GM23338 (cell line): Measurements from ENCODE around the gene COL15A1. TPM values are rescaled to one million over a fixed set of nuclear protein-coding genes. Genes with fewer than 3 reads are reported as not detected.

ENCODE experiments used
- ATAC-seq: fragments of 200-7000 bp; cut with Tn5 transposase; 3 replicates; pipeline ENCODE4 v1.9.1; 2020
- DNase-seq: peaks from one replicate; pipeline ENCODE4 v3.0.0-alpha.2; 2015; ENCODE audit warnings: low spot score
- H2AFZ ChIP-seq: fragments of 200-600 bp; sonication (generic); 2 replicates; pipeline ENCODE4 v1.8.0; 2016; ENCODE audit warnings: antibody characterized with exemption, mild to moderate bottlenecking, moderate library complexity
- H3F3A ChIP-seq: fragments of 200-600 bp; sonication (generic); replicated peaks from 2 replicates; pipeline ENCODE4 v1.8.0; 2017; ENCODE audit warnings: antibody characterized with exemption, mixed run types, low read depth
- H3K27ac ChIP-seq: fragments of 200-600 bp; sonication (generic); 2 replicates; pipeline ENCODE4 v1.6.1; 2016; ENCODE audit warnings: low read depth
- H3K27me3 ChIP-seq: fragments of 200-600 bp; sonication (generic); 2 replicates; pipeline ENCODE4 v1.8.0; 2016; ENCODE audit warnings: mild to moderate bottlenecking, mixed run types, moderate library complexity; ENCODE audit not compliant: insufficient read depth
- H3K36me3 ChIP-seq: fragments of 200-600 bp; sonication (generic); 2 replicates; pipeline ENCODE4 v1.8.0; 2016; ENCODE audit warnings: mild to moderate bottlenecking; ENCODE audit not compliant: insufficient read depth
- H3K4me1 ChIP-seq: fragments of 200-600 bp; sonication (generic); 2 replicates; pipeline ENCODE4 v1.8.0; 2016; ENCODE audit warnings: mild to moderate bottlenecking, moderate library complexity; ENCODE audit not compliant: insufficient read depth
- H3K4me2 ChIP-seq: fragments of 200-600 bp; sonication (generic); 2 replicates; pipeline ENCODE4 v1.7.1; 2017; ENCODE audit warnings: mixed run types
- H3K4me3 ChIP-seq: fragments of 200-600 bp; sonication (generic); 2 replicates; pipeline ENCODE4 v1.6.1; 2016; ENCODE audit warnings: mixed run types
- H3K79me2 ChIP-seq: fragments of 200-600 bp; sonication (generic); replicated peaks from 2 replicates; pipeline ENCODE4 v1.8.0; 2017; ENCODE audit warnings: mild to moderate bottlenecking; ENCODE audit not compliant: insufficient read depth
- H3K9me2 ChIP-seq: fragments of 200-600 bp; sonication (generic); 2 replicates; pipeline ENCODE4 v1.8.0; 2017; ENCODE audit not compliant: insufficient read depth
- H4K20me1 ChIP-seq: fragments of 200-600 bp; sonication (generic); replicated peaks from 2 replicates; pipeline ENCODE4 v1.8.0; 2017; ENCODE audit warnings: mild to moderate bottlenecking; ENCODE audit not compliant: insufficient read depth
- H3K27ac Mint-ChIP-seq: 2 replicates; pipeline ENCODE4 v1.8.0; 2020; ENCODE audit warnings: inconsistent platforms, mild to moderate bottlenecking, moderate library complexity, mixed read lengths
- H3K27me3 Mint-ChIP-seq: 3 replicates; pipeline ENCODE4 v1.8.0; 2022; ENCODE audit warnings: low read depth, mild to moderate bottlenecking, moderate library complexity, mixed read lengths, inconsistent platforms; ENCODE audit not compliant: insufficient read depth, poor library complexity
- H3K36me3 Mint-ChIP-seq: 3 replicates; pipeline ENCODE4 v1.8.0; 2021; ENCODE audit warnings: low read depth, mild to moderate bottlenecking, inconsistent platforms, moderate library complexity, mixed read lengths
- H3K4me1 Mint-ChIP-seq: 3 replicates; pipeline ENCODE4 v1.8.0; 2020; ENCODE audit warnings: mild to moderate bottlenecking, inconsistent platforms, mixed read lengths
- H3K4me3 Mint-ChIP-seq: 3 replicates; pipeline ENCODE4 v1.8.0; 2021; ENCODE audit warnings: moderate library complexity, mild to moderate bottlenecking, inconsistent platforms, mixed read lengths
- H3K9me3 Mint-ChIP-seq: 3 replicates; pipeline ENCODE4 v1.8.0; 2020; ENCODE audit warnings: moderate library complexity, mild to moderate bottlenecking, inconsistent platforms, mixed read lengths
- CREB1 ChIP-seq: fragments of 250-450 bp; sonication (Bioruptor Pico); IDR thresholded peaks from 2 replicates; pipeline ENCODE4 v1.5.0; 2020; ENCODE audit warnings: low read depth, mild to moderate bottlenecking, moderate library complexity
- EZH2phosphoT487 ChIP-seq: fragments of 200-600 bp; sonication (generic); IDR thresholded peaks from one replicate; pipeline ENCODE4 v1.8.1; 2018; ENCODE audit warnings: antibody characterized with exemption; ENCODE audit not compliant: unreplicated experiment
- JUNB ChIP-seq: IDR thresholded peaks from one replicate; pipeline ENCODE4 v1.6.1; 2016; ENCODE audit warnings: antibody characterized with exemption; ENCODE audit not compliant: unreplicated experiment
- POLR2AphosphoS5 ChIP-seq: IDR thresholded peaks from 2 replicates; pipeline ENCODE4 v1.6.1; 2016; ENCODE audit warnings: antibody characterized with exemption, low read depth
- STAT1 ChIP-seq: IDR thresholded peaks from one replicate; pipeline ENCODE4 v1.6.1; 2016; ENCODE audit warnings: antibody characterized with exemption; ENCODE audit not compliant: unreplicated experiment
- ZNF331 ChIP-seq: fragments of 250-450 bp; sonication (Bioruptor Pico); IDR thresholded peaks from 2 replicates; pipeline ENCODE4 v1.5.0; 2020; ENCODE audit warnings: low read depth, mild to moderate bottlenecking, moderate library complexity
- polyA plus RNA-seq: library from polyadenylated mRNA; unstranded; fragments of >200 nt; fragmentation: Nextera tagmentation; extraction: Ambion mirVana; gene quantifications from 2 replicates; pipeline ENCODE4 v1.2.1, GENCODE V29; 2016
- total RNA-seq: library from RNA; depleted of rRNA; stranded (reverse); fragments of >200 nt; shearing (Covaris generic); gene quantifications from 2 replicates; pipeline ENCODE4 v1.2.3, GENCODE V29; 2014
- TF ChIP-seq, protein P1 (sequence below), 2 experiments: fragments of 200-600 bp in 1 of 2; sonication (generic) in 1 of 2; conservative IDR thresholded peaks; 2 replicates each; pipeline versions ENCODE4 v1.5.1 to v1.6.1; 2016 to 2017; ENCODE audit warnings: antibody characterized with exemption in 2 of 2, low read depth in 2 of 2, mild to moderate bottlenecking in 2 of 2, moderate library complexity in 1 of 2
- TF ChIP-seq, protein P2 (sequence below): IDR thresholded peaks from one replicate; pipeline ENCODE4 v1.6.1; 2018; ENCODE audit warnings: antibody characterized with exemption; ENCODE audit not compliant: unreplicated experiment
- TF ChIP-seq, protein P3 (sequence below): IDR thresholded peaks from 2 replicates; pipeline ENCODE4 v1.6.1; 2016; ENCODE audit warnings: antibody characterized with exemption

COL15A1 gene
- total and polyA plus RNA-seq, 2 experiments from 2014 or later: 0.17 to 0.18 TPM

DNA sequence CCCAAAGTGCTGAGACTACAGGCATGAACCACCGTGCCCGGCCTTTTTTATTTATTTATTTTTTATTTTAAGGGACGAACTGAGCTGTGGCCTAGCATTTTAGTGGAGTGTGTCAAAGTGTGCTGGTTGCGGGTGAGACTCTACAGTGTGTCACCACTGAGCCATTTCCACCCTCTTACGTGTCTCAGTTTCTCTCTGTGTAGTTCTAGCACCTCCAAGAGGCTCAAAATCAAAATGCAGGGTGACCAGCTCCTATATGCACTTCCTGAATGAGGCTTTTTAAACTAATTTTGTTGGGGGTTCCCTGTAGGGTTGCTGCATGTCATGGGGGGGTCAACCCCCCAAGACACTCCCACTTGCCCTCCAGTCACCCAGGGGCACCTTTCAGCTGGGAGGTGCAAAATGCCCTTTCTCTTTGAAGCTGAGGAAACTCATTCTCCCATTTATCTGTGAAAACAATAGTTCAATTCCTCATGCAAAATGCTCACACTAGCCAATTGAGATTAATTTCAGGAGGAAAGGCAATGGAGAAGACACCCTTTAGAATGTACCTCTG, 69.3 kb downstream of the COL15A1 start:
- DNase-seq: no peak
- Histone ChIP-seq H3K9me2 (peaks cover 12% of the 10 kb centered on the region), H4K20me1 (no peaks in the 10 kb centered on the region), H3F3A (no peaks in the 10 kb centered on the region), H3K27ac (no peak overlapping the region), H2AFZ (no peak overlapping the region), H3K4me3 (no peak overlapping the region), H3K4me1 (no peaks in the 10 kb centered on the region), H3K4me2 (no peak overlapping the region), H3K27me3 (no peaks in the 10 kb centered on the region), H3K79me2 (no peaks in the 10 kb centered on the region), H3K36me3 (0 out of 2 replicates have a peak, but pooled peaks cover 5% of the 10 kb centered on the region)
- Mint-ChIP-seq H3K4me1 (no peaks in the 10 kb centered on the region), H3K4me3 (no peak overlapping the region), H3K9me3 (peaks cover 68% of the 10 kb centered on the region), H3K27ac (no peak overlapping the region), H3K36me3 (peaks cover 19% of the 10 kb centered on the region), H3K27me3 (peaks cover 7% of the 10 kb centered on the region)
- TF ChIP-seq, protein P1, sequence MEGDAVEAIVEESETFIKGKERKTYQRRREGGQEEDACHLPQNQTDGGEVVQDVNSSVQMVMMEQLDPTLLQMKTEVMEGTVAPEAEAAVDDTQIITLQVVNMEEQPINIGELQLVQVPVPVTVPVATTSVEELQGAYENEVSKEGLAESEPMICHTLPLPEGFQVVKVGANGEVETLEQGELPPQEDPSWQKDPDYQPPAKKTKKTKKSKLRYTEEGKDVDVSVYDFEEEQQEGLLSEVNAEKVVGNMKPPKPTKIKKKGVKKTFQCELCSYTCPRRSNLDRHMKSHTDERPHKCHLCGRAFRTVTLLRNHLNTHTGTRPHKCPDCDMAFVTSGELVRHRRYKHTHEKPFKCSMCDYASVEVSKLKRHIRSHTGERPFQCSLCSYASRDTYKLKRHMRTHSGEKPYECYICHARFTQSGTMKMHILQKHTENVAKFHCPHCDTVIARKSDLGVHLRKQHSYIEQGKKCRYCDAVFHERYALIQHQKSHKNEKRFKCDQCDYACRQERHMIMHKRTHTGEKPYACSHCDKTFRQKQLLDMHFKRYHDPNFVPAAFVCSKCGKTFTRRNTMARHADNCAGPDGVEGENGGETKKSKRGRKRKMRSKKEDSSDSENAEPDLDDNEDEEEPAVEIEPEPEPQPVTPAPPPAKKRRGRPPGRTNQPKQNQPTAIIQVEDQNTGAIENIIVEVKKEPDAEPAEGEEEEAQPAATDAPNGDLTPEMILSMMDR (conservative IDR thresholded peaks at IDR 0.05; ENCODE audit: low read depth in 2 of 2): peak; percentile 26 to 49; a peak in 3 of 4 replicates
- TF ChIP-seq CREB1: no peak
- no peak for ATAC-seq

DNA sequence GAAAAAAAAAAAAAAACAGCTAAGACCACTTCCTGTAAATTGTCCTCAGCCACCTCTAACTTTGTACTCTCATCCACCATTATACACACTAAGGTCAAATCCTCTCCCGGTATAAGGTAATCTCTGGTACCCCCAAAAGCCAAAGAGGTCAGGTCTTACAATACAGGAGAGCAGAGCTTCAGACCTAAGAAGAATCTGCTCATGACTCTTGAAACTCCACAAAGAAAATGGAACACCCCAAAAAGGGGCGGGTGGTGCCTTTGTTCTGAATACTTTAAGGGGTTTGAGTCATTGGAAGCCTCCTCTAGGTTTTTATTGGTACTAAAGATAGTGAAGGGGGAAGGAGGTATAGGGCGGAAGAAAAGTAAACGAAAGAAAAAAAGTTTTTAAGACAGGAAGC, 69.8 kb downstream of the COL15A1 start:
- H3K27ac Mint-ChIP-seq: no peak overlapping the region

More for the DNA sequence above, 69.8 kb downstream of the COL15A1 start:
- Histone ChIP-seq H3K4me3 (no peak overlapping the region), H3K27me3 (no peaks in the 10 kb centered on the region), H3K36me3 (0 out of 2 replicates have a peak, but pooled peaks cover 5% of the 10 kb centered on the region), H3K4me2 (no peak overlapping the region), H3K4me1 (no peaks in the 10 kb centered on the region), H3K27ac (no peak overlapping the region), H3K9me2 (peaks cover 12% of the 10 kb centered on the region), H4K20me1 (no peaks in the 10 kb centered on the region), H2AFZ (no peak overlapping the region), H3F3A (no peaks in the 10 kb centered on the region), H3K79me2 (no peaks in the 10 kb centered on the region)
- TF ChIP-seq, protein P2, sequence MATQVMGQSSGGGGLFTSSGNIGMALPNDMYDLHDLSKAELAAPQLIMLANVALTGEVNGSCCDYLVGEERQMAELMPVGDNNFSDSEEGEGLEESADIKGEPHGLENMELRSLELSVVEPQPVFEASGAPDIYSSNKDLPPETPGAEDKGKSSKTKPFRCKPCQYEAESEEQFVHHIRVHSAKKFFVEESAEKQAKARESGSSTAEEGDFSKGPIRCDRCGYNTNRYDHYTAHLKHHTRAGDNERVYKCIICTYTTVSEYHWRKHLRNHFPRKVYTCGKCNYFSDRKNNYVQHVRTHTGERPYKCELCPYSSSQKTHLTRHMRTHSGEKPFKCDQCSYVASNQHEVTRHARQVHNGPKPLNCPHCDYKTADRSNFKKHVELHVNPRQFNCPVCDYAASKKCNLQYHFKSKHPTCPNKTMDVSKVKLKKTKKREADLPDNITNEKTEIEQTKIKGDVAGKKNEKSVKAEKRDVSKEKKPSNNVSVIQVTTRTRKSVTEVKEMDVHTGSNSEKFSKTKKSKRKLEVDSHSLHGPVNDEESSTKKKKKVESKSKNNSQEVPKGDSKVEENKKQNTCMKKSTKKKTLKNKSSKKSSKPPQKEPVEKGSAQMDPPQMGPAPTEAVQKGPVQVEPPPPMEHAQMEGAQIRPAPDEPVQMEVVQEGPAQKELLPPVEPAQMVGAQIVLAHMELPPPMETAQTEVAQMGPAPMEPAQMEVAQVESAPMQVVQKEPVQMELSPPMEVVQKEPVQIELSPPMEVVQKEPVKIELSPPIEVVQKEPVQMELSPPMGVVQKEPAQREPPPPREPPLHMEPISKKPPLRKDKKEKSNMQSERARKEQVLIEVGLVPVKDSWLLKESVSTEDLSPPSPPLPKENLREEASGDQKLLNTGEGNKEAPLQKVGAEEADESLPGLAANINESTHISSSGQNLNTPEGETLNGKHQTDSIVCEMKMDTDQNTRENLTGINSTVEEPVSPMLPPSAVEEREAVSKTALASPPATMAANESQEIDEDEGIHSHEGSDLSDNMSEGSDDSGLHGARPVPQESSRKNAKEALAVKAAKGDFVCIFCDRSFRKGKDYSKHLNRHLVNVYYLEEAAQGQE: no peak
- TF ChIP-seq ZNF331: no peak
- TF ChIP-seq EZH2phosphoT487: no peak
- TF ChIP-seq JUNB: no peak
- TF ChIP-seq, protein P1 (conservative IDR thresholded peaks at IDR 0.05; ENCODE audit: low read depth in 2 of 2): no peak
- TF ChIP-seq, protein P3, sequence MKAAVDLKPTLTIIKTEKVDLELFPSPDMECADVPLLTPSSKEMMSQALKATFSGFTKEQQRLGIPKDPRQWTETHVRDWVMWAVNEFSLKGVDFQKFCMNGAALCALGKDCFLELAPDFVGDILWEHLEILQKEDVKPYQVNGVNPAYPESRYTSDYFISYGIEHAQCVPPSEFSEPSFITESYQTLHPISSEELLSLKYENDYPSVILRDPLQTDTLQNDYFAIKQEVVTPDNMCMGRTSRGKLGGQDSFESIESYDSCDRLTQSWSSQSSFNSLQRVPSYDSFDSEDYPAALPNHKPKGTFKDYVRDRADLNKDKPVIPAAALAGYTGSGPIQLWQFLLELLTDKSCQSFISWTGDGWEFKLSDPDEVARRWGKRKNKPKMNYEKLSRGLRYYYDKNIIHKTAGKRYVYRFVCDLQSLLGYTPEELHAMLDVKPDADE: no peak
- no peak for TF ChIP-seq STAT1
- no peak for TF ChIP-seq POLR2AphosphoS5
- peaks cover 19% of the 10 kb centered on the region for H3K36me3 Mint-ChIP-seq
- ATAC-seq (no peak), DNase-seq (no peak)
- no peak overlapping the region for H3K4me3 Mint-ChIP-seq
- peaks cover 67% of the 10 kb centered on the region for H3K9me3 Mint-ChIP-seq
- no peaks in the 10 kb centered on the region for H3K4me1 Mint-ChIP-seq
- H3K27me3 Mint-ChIP-seq: peaks cover 7% of the 10 kb centered on the region
